GM19452 (cell line): ENCODE results near the gene MRPL51.
"Not testable (repeated sequence)": the region's sequence is repeated elsewhere in the genome, so short reads cannot be mapped to it uniquely, and the experiment has no call there.

Experiments used
- ATAC-seq: cut with Tn5 transposase; IDR thresholded peaks from one replicate; pipeline ENCODE4 v1.9.1; 2021; ENCODE audit not compliant: unreplicated experiment

Gene MRPL51

DNA sequence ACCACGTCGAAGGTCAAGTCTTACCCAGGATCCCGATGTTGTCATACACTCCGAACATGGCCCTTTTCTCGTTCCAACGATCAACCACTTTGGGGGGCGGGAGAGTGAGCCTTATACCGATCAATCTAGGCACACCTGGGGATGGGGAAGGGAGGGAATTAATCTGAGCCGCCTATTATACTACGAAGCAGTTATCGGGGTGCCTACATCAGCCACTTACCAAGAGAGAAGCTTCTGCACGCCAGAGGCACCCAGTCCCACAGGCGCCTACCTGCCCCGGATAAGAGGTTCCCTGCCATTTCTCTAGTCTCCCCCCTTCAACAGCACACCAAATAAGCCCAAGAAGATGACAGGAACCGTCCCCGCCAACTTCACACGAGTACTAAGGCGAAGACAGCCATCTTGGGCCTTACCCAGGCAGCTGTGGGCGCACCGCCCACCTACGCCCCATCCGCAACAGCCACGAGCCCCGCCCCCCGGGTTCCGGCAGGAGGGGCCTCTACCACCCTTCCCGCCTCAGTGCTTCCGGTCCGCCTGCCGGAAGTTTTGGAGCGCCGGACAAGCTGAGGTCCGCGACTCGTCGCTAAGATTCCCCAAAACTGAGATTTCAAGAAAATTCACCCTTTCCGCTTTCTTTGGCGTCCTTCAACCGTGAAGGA lies at the start of gene MRPL51:
Gene MRPL51 (minus strand): TSS at position 425 of the 659 bp plus-strand sequence. CDS start 126 bp downstream, at position 299.
- peak; percentile 59 for ATAC-seq

DNA sequence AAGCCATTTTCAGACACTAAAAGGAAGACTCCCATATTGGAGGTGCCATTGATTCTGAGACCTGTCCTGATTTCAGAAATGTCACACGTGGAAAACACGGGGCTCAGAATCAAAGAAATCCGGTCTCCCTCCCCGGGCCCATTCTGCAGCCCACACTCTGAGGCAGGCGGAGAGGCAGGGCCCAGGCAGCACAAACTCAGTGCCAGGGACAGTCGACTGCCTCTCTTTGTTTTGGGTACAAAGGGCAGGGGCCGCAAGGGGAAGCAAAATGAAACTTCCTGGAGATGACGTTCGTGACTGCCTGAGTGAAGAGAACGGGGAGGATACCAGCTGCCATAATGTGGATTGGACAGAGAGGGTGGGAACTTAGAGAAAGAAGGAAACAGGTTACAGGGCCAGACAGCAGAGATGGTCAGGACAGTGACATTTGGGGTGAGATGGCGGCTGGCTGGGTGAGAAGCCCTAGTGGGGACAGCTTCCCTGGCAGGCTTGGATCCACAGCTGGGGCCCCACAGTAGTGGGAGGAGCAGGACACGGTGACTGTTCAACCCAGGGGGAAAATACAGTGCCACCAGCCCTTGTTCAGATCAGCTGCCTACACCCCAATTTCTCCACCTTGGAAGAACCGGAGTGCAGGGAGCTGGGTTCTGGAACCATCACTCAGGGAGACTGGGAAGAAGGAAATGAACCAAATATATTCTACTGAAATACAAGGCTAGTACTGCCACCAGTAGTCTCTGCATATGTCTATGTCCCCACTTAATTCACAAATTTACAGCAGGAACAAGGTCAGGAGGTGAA lies 49.3 kb upstream of the MRPL51 start:
- no peak for ATAC-seq

DNA sequence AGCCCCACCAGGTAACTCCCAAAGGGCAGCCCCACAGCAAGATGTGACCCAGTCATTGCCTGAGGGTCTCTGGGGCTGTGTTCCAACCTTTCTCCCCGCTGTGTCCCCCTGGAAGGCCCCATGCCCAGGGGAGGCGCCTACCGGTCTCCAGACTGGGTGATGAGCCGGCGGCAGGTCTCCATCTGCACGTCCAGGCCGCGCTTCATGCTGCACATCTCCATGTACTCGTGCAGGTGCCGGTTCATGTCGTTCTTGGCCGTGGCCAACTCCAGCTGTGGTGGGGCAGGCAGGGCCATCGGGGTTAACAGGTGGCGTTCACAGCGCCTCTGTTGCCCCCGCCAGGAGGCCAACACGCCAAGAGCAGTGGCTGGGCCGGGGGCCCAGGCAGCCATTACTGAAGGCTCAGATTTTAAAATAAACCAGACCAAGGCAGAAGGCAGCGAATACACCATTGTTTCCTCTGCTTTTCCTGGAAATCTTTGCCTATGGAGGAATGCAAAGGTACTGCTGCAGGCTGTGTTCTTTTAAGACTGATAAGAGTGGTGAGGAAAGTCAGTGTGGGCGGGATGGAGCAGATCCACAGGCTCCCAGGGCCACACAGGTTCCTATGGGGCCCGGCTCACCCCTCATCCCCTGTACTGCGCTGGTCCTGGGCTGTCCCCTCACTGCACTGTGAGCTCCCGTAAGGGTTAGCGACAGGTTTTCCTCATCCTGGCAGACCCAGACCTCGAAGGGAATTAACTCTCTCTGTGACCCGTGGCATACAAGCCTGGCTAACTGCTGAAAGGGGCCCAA lies 48.5 kb upstream of the MRPL51 start:
- ATAC-seq: no peak

DNA sequence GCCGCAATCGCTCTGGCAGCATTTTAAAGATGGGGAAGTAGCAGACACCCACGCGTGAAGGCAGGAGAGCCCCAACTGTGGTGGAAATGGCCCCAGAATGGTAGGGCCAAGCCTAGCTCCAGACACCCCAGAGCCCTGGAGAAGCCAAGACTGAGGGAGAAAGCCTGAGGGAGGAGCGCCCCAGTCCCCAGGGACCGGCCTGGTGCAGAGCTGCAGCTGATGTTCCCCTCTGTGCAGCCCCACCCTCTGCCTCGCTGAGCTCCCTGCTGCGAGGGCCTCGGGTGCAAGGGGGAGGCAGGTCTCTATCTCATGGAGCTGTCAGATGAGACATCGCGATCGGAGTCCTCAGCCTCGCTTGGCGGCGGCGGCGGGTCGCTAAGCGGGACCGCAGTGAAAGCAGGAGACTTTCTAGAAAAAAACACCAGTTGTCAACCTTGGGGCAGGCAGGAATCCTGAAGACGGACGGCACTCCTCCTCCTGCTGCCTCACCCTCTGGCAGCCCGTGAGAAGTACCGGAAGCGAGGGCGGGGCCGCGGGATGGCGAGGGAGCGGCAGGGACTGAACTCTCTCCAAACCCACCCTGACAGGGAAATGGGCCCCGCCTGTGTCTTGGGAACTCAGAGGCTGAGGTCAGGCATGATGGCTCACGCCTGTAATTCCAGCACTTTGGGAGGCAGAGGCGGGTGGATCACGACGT lies 47.3 kb upstream of the MRPL51 start:
- no peak for ATAC-seq

DNA sequence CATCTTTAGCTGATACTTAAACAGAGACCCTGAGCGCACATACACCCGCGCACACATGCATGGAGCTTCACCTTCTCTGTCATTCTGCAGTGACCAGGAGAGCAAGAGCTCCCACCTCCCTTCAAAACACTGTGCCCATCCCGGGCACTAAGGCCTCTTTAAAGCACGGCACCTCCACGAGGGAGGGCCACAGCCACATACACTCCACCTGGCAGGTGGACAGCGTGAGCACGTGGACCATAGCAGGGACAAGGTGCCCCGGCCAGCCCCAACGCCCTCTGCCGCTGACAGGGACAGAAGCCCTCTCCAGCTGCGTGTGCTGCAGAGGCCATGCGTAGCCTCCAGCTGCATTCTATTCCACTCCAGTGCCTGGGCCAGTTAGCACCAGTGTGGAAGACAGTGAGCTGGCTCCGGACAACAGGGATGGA lies 46.7 kb upstream of the MRPL51 start:
- ATAC-seq: no peak

DNA sequence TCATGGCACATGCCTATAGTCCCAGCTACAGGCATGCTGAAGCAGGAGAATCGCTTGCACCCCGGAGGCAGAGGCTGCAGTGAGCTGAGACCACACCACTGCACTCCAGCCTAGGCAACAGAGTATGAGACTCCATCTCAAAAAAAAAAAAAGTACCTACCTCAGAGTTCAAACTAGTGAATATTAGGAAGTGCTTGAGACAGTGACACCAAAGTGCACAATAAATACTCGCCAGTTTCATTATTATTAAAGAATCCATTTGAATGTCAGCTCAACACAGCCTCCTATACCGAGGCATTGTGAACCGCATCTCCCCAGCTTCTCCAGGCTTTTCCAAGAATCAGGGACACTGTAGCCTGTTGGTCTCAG lies 46.2 kb upstream of the MRPL51 start:
- no peak for ATAC-seq

DNA sequence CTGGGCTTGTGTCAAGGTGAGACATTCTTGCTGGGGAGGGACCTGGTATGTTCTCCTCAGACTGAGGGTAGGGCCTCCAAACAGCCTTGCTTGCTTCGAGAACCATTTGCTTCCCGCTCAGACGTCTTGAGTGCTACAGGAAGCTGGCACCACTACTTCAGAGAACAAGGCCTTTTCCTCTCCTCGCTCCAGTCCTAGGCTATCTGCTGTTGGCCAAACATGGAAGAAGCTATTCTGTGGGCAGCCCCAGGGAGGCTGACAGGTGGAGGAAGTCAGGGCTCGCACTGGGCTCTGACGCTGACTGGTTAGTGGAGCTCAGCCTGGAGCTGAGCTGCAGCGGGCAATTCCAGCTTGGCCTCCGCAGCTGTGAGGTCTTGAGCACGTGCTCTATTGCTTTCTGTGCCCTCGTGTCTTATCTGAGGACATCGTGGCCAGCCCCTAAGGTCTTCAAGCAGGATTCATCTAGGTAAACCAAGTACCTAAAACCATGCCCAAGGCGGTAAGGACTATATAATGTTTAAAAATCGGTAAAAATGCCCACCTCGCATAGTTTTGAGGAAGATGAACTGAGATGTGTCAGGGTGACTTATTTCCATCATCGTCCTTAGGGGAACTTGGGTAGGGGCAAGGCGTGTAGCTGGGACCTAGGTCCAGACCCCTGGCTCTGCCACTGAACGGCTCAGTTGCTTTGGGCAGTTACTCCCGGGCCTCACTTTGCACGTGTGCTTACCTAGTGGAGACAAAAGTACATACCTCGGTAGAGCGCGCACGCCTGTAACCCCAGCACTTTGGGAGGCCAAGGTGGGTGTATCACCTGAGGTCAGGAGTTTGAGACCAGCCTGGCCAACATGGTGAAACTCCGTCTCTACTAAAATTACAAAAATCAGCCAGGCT lies 45.6 kb upstream of the MRPL51 start:
- no peak for ATAC-seq

DNA sequence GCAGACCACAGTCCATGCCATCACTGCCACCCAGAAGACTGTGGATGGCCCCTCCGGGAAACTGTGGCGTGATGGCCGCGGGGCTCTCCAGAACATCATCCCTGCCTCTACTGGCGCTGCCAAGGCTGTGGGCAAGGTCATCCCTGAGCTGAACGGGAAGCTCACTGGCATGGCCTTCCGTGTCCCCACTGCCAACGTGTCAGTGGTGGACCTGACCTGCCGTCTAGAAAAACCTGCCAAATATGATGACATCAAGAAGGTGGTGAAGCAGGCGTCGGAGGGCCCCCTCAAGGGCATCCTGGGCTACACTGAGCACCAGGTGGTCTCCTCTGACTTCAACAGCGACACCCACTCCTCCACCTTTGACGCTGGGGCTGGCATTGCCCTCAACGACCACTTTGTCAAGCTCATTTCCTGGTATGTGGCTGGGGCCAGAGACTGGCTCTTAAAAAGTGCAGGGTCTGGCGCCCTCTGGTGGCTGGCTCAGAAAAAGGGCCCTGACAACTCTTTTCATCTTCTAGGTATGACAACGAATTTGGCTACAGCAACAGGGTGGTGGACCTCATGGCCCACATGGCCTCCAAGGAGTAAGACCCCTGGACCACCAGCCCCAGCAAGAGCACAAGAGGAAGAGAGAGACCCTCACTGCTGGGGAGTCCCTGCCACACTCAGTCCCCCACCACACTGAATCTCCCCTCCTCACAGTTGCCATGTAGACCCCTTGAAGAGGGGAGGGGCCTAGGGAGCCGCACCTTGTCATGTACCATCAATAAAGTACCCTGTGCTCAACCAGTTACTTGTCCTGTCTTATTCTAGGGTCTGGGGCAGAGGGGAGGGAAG lies 44.7 kb upstream of the MRPL51 start:
- ATAC-seq: not testable (repeated sequence)

DNA sequence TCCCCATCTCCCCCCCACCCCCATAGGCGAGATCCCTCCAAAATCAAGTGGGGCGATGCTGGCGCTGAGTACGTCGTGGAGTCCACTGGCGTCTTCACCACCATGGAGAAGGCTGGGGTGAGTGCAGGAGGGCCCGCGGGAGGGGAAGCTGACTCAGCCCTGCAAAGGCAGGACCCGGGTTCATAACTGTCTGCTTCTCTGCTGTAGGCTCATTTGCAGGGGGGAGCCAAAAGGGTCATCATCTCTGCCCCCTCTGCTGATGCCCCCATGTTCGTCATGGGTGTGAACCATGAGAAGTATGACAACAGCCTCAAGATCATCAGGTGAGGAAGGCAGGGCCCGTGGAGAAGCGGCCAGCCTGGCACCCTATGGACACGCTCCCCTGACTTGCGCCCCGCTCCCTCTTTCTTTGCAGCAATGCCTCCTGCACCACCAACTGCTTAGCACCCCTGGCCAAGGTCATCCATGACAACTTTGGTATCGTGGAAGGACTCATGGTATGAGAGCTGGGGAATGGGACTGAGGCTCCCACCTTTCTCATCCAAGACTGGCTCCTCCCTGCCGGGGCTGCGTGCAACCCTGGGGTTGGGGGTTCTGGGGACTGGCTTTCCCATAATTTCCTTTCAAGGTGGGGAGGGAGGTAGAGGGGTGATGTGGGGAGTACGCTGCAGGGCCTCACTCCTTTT lies 44.0 kb upstream of the MRPL51 start:
- no peak for ATAC-seq

DNA sequence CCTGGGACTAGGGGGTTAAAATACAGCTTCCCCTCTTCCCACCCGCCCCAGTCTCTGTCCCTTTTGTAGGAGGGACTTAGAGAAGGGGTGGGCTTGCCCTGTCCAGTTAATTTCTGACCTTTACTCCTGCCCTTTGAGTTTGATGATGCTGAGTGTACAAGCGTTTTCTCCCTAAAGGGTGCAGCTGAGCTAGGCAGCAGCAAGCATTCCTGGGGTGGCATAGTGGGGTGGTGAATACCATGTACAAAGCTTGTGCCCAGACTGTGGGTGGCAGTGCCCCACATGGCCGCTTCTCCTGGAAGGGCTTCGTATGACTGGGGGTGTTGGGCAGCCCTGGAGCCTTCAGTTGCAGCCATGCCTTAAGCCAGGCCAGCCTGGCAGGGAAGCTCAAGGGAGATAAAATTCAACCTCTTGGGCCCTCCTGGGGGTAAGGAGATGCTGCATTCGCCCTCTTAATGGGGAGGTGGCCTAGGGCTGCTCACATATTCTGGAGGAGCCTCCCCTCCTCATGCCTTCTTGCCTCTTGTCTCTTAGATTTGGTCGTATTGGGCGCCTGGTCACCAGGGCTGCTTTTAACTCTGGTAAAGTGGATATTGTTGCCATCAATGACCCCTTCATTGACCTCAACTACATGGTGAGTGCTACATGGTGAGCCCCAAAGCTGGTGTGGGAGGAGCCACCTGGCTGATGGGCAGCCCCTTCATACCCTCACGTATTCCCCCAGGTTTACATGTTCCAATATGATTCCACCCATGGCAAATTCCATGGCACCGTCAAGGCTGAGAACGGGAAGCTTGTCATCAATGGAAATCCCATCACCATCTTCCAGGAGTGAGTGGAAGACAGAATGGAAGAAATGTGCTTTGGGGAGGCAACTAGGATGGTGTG lies 43.1 kb upstream of the MRPL51 start:
- no peak for ATAC-seq

DNA sequence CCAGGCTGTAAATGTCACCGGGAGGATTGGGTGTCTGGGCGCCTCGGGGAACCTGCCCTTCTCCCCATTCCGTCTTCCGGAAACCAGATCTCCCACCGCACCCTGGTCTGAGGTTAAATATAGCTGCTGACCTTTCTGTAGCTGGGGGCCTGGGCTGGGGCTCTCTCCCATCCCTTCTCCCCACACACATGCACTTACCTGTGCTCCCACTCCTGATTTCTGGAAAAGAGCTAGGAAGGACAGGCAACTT lies 42.6 kb upstream of the MRPL51 start:
- no peak for ATAC-seq

DNA sequence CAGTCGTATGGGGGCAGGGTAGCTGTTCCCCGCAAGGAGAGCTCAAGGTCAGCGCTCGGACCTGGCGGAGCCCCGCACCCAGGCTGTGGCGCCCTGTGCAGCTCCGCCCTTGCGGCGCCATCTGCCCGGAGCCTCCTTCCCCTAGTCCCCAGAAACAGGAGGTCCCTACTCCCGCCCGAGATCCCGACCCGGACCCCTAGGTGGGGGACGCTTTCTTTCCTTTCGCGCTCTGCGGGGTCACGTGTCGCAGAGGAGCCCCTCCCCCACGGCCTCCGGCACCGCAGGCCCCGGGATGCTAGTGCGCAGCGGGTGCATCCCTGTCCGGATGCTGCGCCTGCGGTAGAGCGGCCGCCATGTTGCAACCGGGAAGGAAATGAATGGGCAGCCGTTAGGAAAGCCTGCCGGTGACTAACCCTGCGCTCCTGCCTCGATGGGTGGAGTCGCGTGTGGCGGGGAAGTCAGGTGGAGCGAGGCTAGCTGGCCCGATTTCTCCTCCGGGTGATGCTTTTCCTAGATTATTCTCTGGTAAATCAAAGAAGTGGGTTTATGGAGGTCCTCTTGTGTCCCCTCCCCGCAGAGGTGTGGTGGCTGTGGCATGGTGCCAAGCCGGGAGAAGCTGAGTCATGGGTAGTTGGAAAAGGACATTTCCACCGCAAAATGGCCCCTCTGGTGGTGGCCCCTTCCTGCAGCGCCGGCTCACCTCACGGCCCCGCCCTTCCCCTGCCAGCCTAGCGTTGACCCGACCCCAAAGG lies 42.1 kb upstream of the MRPL51 start:
- peak; percentile 8 for ATAC-seq

DNA sequence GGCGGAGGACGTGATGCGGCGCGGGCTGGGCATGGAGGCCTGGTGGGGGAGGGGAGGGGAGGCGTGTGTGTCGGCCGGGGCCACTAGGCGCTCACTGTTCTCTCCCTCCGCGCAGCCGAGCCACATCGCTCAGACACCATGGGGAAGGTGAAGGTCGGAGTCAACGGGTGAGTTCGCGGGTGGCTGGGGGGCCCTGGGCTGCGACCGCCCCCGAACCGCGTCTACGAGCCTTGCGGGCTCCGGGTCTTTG lies 41.6 kb upstream of the MRPL51 start:
- peak; percentile 13 for ATAC-seq

DNA sequence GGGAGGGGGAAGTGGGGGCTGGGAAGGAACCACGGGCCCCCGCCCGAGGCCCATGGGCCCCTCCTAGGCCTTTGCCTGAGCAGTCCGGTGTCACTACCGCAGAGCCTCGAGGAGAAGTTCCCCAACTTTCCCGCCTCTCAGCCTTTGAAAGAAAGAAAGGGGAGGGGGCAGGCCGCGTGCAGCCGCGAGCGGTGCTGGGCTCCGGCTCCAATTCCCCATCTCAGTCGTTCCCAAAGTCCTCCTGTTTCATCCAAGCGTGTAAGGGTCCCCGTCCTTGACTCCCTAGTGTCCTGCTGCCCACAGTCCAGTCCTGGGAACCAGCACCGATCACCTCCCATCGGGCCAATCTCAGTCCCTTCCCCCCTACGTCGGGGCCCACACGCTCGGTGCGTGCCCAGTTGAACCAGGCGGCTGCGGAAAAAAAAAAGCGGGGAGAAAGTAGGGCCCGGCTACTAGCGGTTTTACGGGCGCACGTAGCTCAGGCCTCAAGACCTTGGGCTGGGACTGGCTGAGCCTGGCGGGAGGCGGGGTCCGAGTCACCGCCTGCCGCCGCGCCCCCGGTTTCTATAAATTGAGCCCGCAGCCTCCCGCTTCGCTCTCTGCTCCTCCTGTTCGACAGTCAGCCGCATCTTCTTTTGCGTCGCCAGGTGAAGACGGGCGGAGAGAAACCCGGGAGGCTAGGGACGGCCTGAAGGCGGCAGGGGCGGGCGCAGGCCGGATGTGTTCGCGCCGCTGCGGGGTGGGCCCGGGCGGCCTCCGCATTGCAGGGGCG lies 41.0 kb upstream of the MRPL51 start, which contains the start of gene GAPDH:
Gene GAPDH (plus strand): TSS at position 595 of the 772 bp plus-strand sequence. CDS start 316 bp downstream, outside the sequence.
- ATAC-seq: peak; percentile 52

DNA sequence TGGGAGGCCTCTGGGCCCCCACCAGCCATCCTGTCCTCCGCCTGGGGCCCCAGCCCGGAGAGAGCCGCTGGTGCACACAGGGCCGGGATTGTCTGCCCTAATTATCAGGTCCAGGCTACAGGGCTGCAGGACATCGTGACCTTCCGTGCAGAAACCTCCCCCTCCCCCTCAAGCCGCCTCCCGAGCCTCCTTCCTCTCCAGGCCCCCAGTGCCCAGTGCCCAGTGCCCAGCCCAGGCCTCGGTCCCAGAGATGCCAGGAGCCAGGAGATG lies 40.5 kb upstream of the MRPL51 start:
- ATAC-seq: no peak

DNA sequence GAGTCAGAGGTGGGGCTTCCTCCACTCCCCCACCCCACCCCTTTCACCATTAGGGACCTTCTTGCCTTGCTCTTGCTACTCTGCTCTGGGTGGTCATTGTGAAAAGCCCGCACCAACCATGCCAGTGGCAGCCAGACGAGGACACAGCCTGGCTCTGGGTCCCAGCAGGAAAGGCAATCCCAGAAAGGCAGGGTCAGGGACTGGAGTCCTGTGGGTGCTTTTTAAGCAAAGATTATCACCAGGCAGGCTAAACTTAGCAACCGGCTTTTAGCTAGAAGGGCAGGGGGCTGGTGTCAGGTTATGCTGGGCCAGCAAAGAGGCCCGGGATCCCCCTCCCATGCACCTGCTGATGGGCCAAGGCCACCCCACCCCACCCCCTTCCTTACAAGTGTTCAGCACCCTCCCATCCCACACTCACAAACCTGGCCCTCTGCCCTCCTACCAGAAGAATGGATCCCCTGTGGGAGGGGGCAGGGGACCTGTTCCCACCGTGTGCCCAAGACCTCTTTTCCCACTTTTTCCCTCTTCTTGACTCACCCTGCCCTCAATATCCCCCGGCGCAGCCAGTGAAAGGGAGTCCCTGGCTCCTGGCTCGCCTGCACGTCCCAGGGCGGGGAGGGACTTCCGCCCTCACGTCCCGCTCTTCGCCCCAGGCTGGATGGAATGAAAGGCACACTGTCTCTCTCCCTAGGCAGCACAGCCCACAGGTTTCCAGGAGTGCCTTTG lies 40.0 kb upstream of the MRPL51 start:
- ATAC-seq: no peak
